SH-SY5Y (cell line): Measurements from ENCODE around the gene PRSS38.

Experiments
- GATA2 ChIP-seq: IDR thresholded peaks from 2 replicates; pipeline ENCODE4 v1.6.1; 2011; ENCODE audit warnings: mild to moderate bottlenecking, low read depth, low read length
- GATA3 ChIP-seq: IDR thresholded peaks from 2 replicates; pipeline ENCODE4 v1.6.1; 2011; ENCODE audit warnings: low read depth, mild to moderate bottlenecking, low read length, moderate library complexity

GRCh38 chr1:227768640-227769039 is 46.8 kb upstream of the PRSS38 start:
- no peak for TF ChIP-seq GATA2
- TF ChIP-seq GATA3 = no peak
